GM12892 (cell line): ENCODE results near the gene TFAP2D.

Source experiments
- POLR2A ChIP-seq: IDR thresholded peaks from 2 replicates; pipeline ENCODE4 v1.6.1; 2011; ENCODE audit warnings: low read depth, low read length, control low read depth
- POLR2AphosphoS5 ChIP-seq: IDR thresholded peaks from 2 replicates; pipeline ENCODE4 v1.6.1; 2011; ENCODE audit warnings: low read depth, low read length, control low read depth

DNA sequence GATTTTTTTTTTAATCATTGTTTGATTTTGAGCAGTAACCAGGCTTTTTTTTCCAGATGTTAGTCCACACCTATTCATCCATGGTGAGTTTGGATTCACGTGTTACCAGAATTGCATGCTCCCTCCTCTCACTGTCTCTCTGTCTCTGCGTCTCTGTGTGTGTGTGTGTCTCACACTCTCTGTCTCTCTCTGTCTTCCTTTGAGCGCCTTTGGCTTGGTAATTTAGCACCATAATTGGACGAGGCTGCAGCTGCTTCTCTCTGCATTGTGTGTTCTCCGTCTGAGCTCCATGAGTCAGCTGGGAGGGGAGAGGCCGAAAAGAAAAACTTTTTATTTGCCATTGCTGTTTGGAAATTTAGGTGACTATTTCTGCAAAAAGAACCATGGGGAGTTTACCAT is 108.8 kb downstream of the TFAP2D start:
- TF ChIP-seq POLR2A (no peak), POLR2AphosphoS5 (no peak)
